HepG2 (cell line): ENCODE measurements around the gene DCTN1. TPM values are rescaled to one million over a fixed set of nuclear protein-coding genes. Genes with fewer than 3 reads are reported as not detected.

ENCODE experiments used
- NFRKB ChIP-seq: fragments of 450-650 bp; IDR thresholded peaks from 2 replicates; pipeline ENCODE4 v1.6.1; 2017
- SSRP1 ChIP-seq: IDR thresholded peaks from 2 replicates; pipeline ENCODE4 v1.6.1; 2016; ENCODE audit warnings: control low read depth
- THAP11 ChIP-seq: IDR thresholded peaks from 2 replicates; pipeline ENCODE4 v1.6.1; 2016; ENCODE audit warnings: missing biosample characterization, missing genetic modification reagents
- ZNF326 ChIP-seq: sonication (generic); formaldehyde crosslinking; IDR thresholded peaks from 2 replicates; pipeline ENCODE4 v1.4.0; 2020; ENCODE audit warnings: missing genetic modification reagents, borderline replicate concordance
- ZNF761 ChIP-seq: sonication (generic); formaldehyde crosslinking; conservative IDR thresholded peaks from 2 replicates; pipeline ENCODE4 v1.4.0; 2020; ENCODE audit warnings: mild to moderate bottlenecking, missing genetic modification reagents
- ZSCAN29 ChIP-seq: sonication (generic); formaldehyde crosslinking; conservative IDR thresholded peaks from 2 replicates; pipeline ENCODE4 v1.4.0; 2020; ENCODE audit warnings: mild to moderate bottlenecking, missing genetic modification reagents
- polyA plus RNA-seq, 8 experiments: library from polyadenylated mRNA; depleted of rRNA in 3 of 8; stranded (reverse) in 7 of 8; unstranded in 1 of 8; fragments of >200 nt; fragmentation: Illumina TruSeq in 4 of 8; extraction: Trizol in 4 of 8; gene quantifications; 2 replicates each; pipeline versions ENCODE4 v1.2.1 to v1.2.3, GENCODE V29; 2011 to 2016; ENCODE audit warnings: low read depth in 4 of 8, missing spikeins in 1 of 8, mixed read lengths in 1 of 8; ENCODE audit not compliant: insufficient read depth in 1 of 8
- total RNA-seq, 5 experiments: library from RNA; depleted of rRNA; stranded (reverse); fragments of >200 nt; fragmentation: Illumina TruSeq; extraction: Trizol; gene quantifications; 2 replicates each; pipeline ENCODE4 v1.2.3, GENCODE V29; 2016; ENCODE audit warnings: low read depth in 1 of 5
- TF ChIP-seq, protein P1 (sequence below): IDR thresholded peaks from 2 replicates; pipeline ENCODE4 v1.6.1; 2012; ENCODE audit warnings: low read length, improper control_type of control experiment
- TF ChIP-seq, protein P2 (sequence below): sonication (generic); formaldehyde crosslinking; IDR thresholded peaks from 2 replicates; pipeline ENCODE4 v1.4.0; 2020; ENCODE audit warnings: missing genetic modification reagents, borderline replicate concordance
- TF ChIP-seq, protein P3 (sequence below): IDR thresholded peaks from 2 replicates; pipeline ENCODE4 v1.4.0; 2020; ENCODE audit warnings: mild to moderate bottlenecking, missing genetic modification reagents
- TF ChIP-seq, protein P4 (sequence below): sonication (generic); formaldehyde crosslinking; IDR thresholded peaks from 2 replicates; pipeline ENCODE4 v1.4.0; 2020; ENCODE audit warnings: missing genetic modification reagents
- TF ChIP-seq, protein P5 (sequence below): sonication (generic); formaldehyde crosslinking; IDR thresholded peaks from 2 replicates; pipeline ENCODE4 v1.9.0; 2021; ENCODE audit warnings: mild to moderate bottlenecking, missing genetic modification reagents

Gene DCTN1
- total and polyA plus RNA-seq, 2 of the 13 experiments (the other 11 are each of a cell fraction or from before 2014, with no cell fraction given): 73.2 to 122 TPM

DNA sequence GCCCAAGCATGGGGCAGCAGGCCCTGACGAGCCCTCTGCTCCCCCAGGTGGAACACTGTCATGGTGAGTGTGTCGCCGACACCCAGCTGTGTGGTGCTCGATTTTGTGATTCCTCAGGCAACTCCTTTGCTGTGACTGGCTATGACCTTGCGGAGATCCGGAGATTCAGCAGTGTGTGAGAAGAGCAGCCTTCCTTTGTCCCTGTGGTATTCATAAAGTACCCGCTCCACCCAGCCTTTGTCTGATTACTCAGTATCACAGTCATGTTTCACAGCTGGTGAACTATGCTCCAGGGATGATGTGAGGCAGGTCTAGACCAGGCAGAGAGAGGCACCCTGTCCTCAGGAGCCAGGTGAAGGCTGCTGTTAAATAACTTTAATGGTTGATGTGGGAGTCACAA is 45.4 kb upstream of the DCTN1 start (continued):
- TF ChIP-seq THAP11 (CRISPR knock-in tag) (no peak), NFRKB (no peak), ZNF326 (no peak), ZNF761 (CRISPR knock-in tag) (no peak), SSRP1 (CRISPR knock-in tag) (no peak), ZSCAN29 (CRISPR knock-in tag) (no peak)
- TF ChIP-seq, protein P1, sequence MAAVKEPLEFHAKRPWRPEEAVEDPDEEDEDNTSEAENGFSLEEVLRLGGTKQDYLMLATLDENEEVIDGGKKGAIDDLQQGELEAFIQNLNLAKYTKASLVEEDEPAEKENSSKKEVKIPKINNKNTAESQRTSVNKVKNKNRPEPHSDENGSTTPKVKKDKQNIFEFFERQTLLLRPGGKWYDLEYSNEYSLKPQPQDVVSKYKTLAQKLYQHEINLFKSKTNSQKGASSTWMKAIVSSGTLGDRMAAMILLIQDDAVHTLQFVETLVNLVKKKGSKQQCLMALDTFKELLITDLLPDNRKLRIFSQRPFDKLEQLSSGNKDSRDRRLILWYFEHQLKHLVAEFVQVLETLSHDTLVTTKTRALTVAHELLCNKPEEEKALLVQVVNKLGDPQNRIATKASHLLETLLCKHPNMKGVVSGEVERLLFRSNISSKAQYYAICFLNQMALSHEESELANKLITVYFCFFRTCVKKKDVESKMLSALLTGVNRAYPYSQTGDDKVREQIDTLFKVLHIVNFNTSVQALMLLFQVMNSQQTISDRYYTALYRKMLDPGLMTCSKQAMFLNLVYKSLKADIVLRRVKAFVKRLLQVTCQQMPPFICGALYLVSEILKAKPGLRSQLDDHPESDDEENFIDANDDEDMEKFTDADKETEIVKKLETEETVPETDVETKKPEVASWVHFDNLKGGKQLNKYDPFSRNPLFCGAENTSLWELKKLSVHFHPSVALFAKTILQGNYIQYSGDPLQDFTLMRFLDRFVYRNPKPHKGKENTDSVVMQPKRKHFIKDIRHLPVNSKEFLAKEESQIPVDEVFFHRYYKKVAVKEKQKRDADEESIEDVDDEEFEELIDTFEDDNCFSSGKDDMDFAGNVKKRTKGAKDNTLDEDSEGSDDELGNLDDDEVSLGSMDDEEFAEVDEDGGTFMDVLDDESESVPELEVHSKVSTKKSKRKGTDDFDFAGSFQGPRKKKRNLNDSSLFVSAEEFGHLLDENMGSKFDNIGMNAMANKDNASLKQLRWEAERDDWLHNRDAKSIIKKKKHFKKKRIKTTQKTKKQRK: no peak
- TF ChIP-seq, protein P2, sequence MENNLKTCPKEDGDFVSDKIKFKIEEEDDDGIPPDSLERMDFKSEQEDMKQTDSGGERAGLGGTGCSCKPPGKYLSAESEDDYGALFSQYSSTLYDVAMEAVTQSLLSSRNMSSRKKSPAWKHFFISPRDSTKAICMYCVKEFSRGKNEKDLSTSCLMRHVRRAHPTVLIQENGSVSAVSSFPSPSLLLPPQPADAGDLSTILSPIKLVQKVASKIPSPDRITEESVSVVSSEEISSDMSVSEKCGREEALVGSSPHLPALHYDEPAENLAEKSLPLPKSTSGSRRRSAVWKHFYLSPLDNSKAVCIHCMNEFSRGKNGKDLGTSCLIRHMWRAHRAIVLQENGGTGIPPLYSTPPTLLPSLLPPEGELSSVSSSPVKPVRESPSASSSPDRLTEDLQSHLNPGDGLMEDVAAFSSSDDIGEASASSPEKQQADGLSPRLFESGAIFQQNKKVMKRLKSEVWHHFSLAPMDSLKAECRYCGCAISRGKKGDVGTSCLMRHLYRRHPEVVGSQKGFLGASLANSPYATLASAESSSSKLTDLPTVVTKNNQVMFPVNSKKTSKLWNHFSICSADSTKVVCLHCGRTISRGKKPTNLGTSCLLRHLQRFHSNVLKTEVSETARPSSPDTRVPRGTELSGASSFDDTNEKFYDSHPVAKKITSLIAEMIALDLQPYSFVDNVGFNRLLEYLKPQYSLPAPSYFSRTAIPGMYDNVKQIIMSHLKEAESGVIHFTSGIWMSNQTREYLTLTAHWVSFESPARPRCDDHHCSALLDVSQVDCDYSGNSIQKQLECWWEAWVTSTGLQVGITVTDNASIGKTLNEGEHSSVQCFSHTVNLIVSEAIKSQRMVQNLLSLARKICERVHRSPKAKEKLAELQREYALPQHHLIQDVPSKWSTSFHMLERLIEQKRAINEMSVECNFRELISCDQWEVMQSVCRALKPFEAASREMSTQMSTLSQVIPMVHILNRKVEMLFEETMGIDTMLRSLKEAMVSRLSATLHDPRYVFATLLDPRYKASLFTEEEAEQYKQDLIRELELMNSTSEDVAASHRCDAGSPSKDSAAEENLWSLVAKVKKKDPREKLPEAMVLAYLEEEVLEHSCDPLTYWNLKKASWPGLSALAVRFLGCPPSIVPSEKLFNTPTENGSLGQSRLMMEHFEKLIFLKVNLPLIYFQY: no peak
- TF ChIP-seq, protein P3, sequence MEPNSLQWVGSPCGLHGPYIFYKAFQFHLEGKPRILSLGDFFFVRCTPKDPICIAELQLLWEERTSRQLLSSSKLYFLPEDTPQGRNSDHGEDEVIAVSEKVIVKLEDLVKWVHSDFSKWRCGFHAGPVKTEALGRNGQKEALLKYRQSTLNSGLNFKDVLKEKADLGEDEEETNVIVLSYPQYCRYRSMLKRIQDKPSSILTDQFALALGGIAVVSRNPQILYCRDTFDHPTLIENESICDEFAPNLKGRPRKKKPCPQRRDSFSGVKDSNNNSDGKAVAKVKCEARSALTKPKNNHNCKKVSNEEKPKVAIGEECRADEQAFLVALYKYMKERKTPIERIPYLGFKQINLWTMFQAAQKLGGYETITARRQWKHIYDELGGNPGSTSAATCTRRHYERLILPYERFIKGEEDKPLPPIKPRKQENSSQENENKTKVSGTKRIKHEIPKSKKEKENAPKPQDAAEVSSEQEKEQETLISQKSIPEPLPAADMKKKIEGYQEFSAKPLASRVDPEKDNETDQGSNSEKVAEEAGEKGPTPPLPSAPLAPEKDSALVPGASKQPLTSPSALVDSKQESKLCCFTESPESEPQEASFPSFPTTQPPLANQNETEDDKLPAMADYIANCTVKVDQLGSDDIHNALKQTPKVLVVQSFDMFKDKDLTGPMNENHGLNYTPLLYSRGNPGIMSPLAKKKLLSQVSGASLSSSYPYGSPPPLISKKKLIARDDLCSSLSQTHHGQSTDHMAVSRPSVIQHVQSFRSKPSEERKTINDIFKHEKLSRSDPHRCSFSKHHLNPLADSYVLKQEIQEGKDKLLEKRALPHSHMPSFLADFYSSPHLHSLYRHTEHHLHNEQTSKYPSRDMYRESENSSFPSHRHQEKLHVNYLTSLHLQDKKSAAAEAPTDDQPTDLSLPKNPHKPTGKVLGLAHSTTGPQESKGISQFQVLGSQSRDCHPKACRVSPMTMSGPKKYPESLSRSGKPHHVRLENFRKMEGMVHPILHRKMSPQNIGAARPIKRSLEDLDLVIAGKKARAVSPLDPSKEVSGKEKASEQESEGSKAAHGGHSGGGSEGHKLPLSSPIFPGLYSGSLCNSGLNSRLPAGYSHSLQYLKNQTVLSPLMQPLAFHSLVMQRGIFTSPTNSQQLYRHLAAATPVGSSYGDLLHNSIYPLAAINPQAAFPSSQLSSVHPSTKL (CRISPR knock-in tag): no peak
- TF ChIP-seq, protein P4, sequence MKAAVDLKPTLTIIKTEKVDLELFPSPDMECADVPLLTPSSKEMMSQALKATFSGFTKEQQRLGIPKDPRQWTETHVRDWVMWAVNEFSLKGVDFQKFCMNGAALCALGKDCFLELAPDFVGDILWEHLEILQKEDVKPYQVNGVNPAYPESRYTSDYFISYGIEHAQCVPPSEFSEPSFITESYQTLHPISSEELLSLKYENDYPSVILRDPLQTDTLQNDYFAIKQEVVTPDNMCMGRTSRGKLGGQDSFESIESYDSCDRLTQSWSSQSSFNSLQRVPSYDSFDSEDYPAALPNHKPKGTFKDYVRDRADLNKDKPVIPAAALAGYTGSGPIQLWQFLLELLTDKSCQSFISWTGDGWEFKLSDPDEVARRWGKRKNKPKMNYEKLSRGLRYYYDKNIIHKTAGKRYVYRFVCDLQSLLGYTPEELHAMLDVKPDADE: no peak
- TF ChIP-seq, protein P5, sequence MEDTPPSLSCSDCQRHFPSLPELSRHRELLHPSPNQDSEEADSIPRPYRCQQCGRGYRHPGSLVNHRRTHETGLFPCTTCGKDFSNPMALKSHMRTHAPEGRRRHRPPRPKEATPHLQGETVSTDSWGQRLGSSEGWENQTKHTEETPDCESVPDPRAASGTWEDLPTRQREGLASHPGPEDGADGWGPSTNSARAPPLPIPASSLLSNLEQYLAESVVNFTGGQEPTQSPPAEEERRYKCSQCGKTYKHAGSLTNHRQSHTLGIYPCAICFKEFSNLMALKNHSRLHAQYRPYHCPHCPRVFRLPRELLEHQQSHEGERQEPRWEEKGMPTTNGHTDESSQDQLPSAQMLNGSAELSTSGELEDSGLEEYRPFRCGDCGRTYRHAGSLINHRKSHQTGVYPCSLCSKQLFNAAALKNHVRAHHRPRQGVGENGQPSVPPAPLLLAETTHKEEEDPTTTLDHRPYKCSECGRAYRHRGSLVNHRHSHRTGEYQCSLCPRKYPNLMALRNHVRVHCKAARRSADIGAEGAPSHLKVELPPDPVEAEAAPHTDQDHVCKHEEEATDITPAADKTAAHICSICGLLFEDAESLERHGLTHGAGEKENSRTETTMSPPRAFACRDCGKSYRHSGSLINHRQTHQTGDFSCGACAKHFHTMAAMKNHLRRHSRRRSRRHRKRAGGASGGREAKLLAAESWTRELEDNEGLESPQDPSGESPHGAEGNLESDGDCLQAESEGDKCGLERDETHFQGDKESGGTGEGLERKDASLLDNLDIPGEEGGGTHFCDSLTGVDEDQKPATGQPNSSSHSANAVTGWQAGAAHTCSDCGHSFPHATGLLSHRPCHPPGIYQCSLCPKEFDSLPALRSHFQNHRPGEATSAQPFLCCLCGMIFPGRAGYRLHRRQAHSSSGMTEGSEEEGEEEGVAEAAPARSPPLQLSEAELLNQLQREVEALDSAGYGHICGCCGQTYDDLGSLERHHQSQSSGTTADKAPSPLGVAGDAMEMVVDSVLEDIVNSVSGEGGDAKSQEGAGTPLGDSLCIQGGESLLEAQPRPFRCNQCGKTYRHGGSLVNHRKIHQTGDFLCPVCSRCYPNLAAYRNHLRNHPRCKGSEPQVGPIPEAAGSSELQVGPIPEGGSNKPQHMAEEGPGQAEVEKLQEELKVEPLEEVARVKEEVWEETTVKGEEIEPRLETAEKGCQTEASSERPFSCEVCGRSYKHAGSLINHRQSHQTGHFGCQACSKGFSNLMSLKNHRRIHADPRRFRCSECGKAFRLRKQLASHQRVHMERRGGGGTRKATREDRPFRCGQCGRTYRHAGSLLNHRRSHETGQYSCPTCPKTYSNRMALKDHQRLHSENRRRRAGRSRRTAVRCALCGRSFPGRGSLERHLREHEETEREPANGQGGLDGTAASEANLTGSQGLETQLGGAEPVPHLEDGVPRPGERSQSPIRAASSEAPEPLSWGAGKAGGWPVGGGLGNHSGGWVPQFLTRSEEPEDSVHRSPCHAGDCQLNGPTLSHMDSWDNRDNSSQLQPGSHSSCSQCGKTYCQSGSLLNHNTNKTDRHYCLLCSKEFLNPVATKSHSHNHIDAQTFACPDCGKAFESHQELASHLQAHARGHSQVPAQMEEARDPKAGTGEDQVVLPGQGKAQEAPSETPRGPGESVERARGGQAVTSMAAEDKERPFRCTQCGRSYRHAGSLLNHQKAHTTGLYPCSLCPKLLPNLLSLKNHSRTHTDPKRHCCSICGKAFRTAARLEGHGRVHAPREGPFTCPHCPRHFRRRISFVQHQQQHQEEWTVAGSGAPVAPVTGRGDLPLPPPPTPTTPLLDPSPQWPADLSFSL: no peak
